Stimulated activated naive CD8-positive, alpha-beta T cell treated with anti-CD3 and anti-CD28 coated beads, Interleukin-15, amount 100 ng/mL, for 72 hours (primary cell): ENCODE data around the gene ACTRT2.

Source experiments
- ATAC-seq: fragments of 150-1000 bp; cut with Tn5 transposase; 2 replicates; pipeline ENCODE4 v1.10.0; 2021; ENCODE audit warnings: mild to moderate bottlenecking, moderate library complexity
- DNase-seq, 2 donors: peaks; one replicate each; pipeline ENCODE4 v3.0.0; 2021 to 2022
- H3K27ac Mint-ChIP-seq, 2 donors: one replicate each; pipeline ENCODE4 v1.8.0; 2022; ENCODE audit warnings: mild to moderate bottlenecking in 2 of 2, mixed read lengths in 2 of 2, moderate library complexity in 2 of 2
- H3K27me3 Mint-ChIP-seq: one replicate; pipeline ENCODE4 v1.8.0; 2022; ENCODE audit warnings: mixed read lengths
- H3K4me1 Mint-ChIP-seq: one replicate; pipeline ENCODE4 v1.8.0; 2022; ENCODE audit warnings: mild to moderate bottlenecking, mixed read lengths
- H3K4me3 Mint-ChIP-seq, 2 donors: one replicate each; pipeline ENCODE4 v1.8.0; 2022; ENCODE audit warnings: mild to moderate bottlenecking in 2 of 2, mixed read lengths in 2 of 2, moderate library complexity in 1 of 2
- H3K9me3 Mint-ChIP-seq, 2 donors: one replicate each; pipeline ENCODE4 v1.8.0; 2022; ENCODE audit warnings: mixed read lengths in 2 of 2

ACTRT2 gene

GRCh38 chr1:3060127-3060526 lies 38.9 kb downstream of the ACTRT2 start:
- DNase-seq (no peak), ATAC-seq (no peak)
- Mint-ChIP-seq H3K4me1 (peaks cover 7% of the 10 kb centered on the region), H3K4me3 (no peak overlapping the region), H3K9me3 (no peaks in the 10 kb centered on the region), H3K27me3 (peaks cover 15% of the 10 kb centered on the region), H3K27ac (no peak overlapping the region)

- ATAC-seq (no peak), DNase-seq (no peak)
- peaks cover 20% of the 10 kb centered on the region for H3K27me3 Mint-ChIP-seq
- no peaks in the 10 kb centered on the region for H3K9me3 Mint-ChIP-seq
- H3K4me1 Mint-ChIP-seq: peaks cover 7% of the 10 kb centered on the region
- peak overlapping the region in 1 of 2 donors; percentile 26 for H3K27ac Mint-ChIP-seq
- no peak overlapping the region for H3K4me3 Mint-ChIP-seq
These were observed 39.6 kb downstream of the ACTRT2 start for GRCh38 chr1:3060601-3061551.

GRCh38 chr1:3061566-3061965 lies 40.3 kb downstream of the ACTRT2 start:
- DNase-seq (no peak), ATAC-seq (no peak)
- no peaks in the 10 kb centered on the region for H3K9me3 Mint-ChIP-seq
- no peak overlapping the region for H3K27ac Mint-ChIP-seq
- peaks cover 27% of the 10 kb centered on the region for H3K27me3 Mint-ChIP-seq
- peaks cover 7% of the 10 kb centered on the region for H3K4me1 Mint-ChIP-seq
- no peak overlapping the region for H3K4me3 Mint-ChIP-seq

GRCh38 chr1:3061981-3062615 lies 40.8 kb downstream of the ACTRT2 start:
- H3K4me1 Mint-ChIP-seq: peaks cover 7% of the 10 kb centered on the region
- H3K27me3 Mint-ChIP-seq: peaks cover 31% of the 10 kb centered on the region
- no peaks in the 10 kb centered on the region for H3K9me3 Mint-ChIP-seq
- no peak for DNase-seq
- no peak overlapping the region for H3K4me3 Mint-ChIP-seq
- no peak overlapping the region for H3K27ac Mint-ChIP-seq
- no peak for ATAC-seq

- Mint-ChIP-seq H3K9me3 (no peaks in the 10 kb centered on the region), H3K4me1 (peaks cover 7% of the 10 kb centered on the region), H3K27ac (no peak overlapping the region), H3K4me3 (no peak overlapping the region), H3K27me3 (peaks cover 38% of the 10 kb centered on the region)
- ATAC-seq (peak; percentile 14), DNase-seq (no peak)
These were observed 41.5 kb downstream of the ACTRT2 start for GRCh38 chr1:3062616-3063378.

- ATAC-seq: no peak
- peaks cover 46% of the 10 kb centered on the region for H3K27me3 Mint-ChIP-seq
- no peak overlapping the region for H3K4me3 Mint-ChIP-seq
- no peak overlapping the region for H3K27ac Mint-ChIP-seq
- peaks cover 9% of the 10 kb centered on the region for H3K4me1 Mint-ChIP-seq
- no peaks in the 10 kb centered on the region for H3K9me3 Mint-ChIP-seq
- DNase-seq: no peak
These were observed 42.4 kb downstream of the ACTRT2 start for GRCh38 chr1:3063379-3064295.

- no peak for ATAC-seq
- Mint-ChIP-seq H3K4me3 (no peak overlapping the region), H3K9me3 (no peaks in the 10 kb centered on the region), H3K4me1 (peaks cover 14% of the 10 kb centered on the region), H3K27ac (no peak overlapping the region), H3K27me3 (peaks cover 53% of the 10 kb centered on the region)
- no peak for DNase-seq
These were observed 43.1 kb downstream of the ACTRT2 start for GRCh38 chr1:3064296-3064850.

GRCh38 chr1:3064901-3065300 lies 43.6 kb downstream of the ACTRT2 start:
- DNase-seq: no peak
- ATAC-seq: no peak
- no peaks in the 10 kb centered on the region for H3K9me3 Mint-ChIP-seq
- peaks cover 53% of the 10 kb centered on the region for H3K27me3 Mint-ChIP-seq
- H3K27ac Mint-ChIP-seq: no peak overlapping the region
- peaks cover 14% of the 10 kb centered on the region for H3K4me1 Mint-ChIP-seq
- no peak overlapping the region for H3K4me3 Mint-ChIP-seq

- H3K4me1 Mint-ChIP-seq: peaks cover 14% of the 10 kb centered on the region
- no peak for DNase-seq
- H3K27ac Mint-ChIP-seq: no peak overlapping the region
- H3K27me3 Mint-ChIP-seq: peaks cover 53% of the 10 kb centered on the region
- no peak for ATAC-seq
- no peaks in the 10 kb centered on the region for H3K9me3 Mint-ChIP-seq
- H3K4me3 Mint-ChIP-seq: no peak overlapping the region
These were observed 44.1 kb downstream of the ACTRT2 start for GRCh38 chr1:3065396-3065795.

- no peak overlapping the region for H3K27ac Mint-ChIP-seq
- H3K9me3 Mint-ChIP-seq: no peaks in the 10 kb centered on the region
- ATAC-seq: no peak
- peaks cover 12% of the 10 kb centered on the region for H3K4me1 Mint-ChIP-seq
- no peak overlapping the region for H3K4me3 Mint-ChIP-seq
- peaks cover 54% of the 10 kb centered on the region for H3K27me3 Mint-ChIP-seq
- no peak for DNase-seq
These were observed 44.5 kb downstream of the ACTRT2 start for GRCh38 chr1:3065797-3066196.

GRCh38 chr1:3066250-3066711 lies 45.0 kb downstream of the ACTRT2 start:
- peaks cover 7% of the 10 kb centered on the region for H3K4me1 Mint-ChIP-seq
- no peak overlapping the region for H3K27ac Mint-ChIP-seq
- H3K27me3 Mint-ChIP-seq: peaks cover 54% of the 10 kb centered on the region
- H3K9me3 Mint-ChIP-seq: no peaks in the 10 kb centered on the region
- H3K4me3 Mint-ChIP-seq: no peak overlapping the region
- DNase-seq: no peak
- ATAC-seq: no peak

- DNase-seq (no peak), ATAC-seq (no peak)
- no peak overlapping the region for H3K27ac Mint-ChIP-seq
- H3K4me1 Mint-ChIP-seq: peaks cover 7% of the 10 kb centered on the region
- no peaks in the 10 kb centered on the region for H3K9me3 Mint-ChIP-seq
- no peak overlapping the region for H3K4me3 Mint-ChIP-seq
- peaks cover 58% of the 10 kb centered on the region for H3K27me3 Mint-ChIP-seq
These were observed 45.6 kb downstream of the ACTRT2 start for GRCh38 chr1:3066826-3067225.

- Mint-ChIP-seq H3K27ac (no peak overlapping the region), H3K4me1 (peaks cover 7% of the 10 kb centered on the region), H3K27me3 (peaks cover 63% of the 10 kb centered on the region), H3K4me3 (peak overlapping the region in 1 of 2 donors; percentile 49), H3K9me3 (no peaks in the 10 kb centered on the region)
- no peak for ATAC-seq
- no peak for DNase-seq
These were observed 46.0 kb downstream of the ACTRT2 start for GRCh38 chr1:3067301-3067670.

GRCh38 chr1:3067671-3068563 lies 46.6 kb downstream of the ACTRT2 start:
- peaks cover 7% of the 10 kb centered on the region for H3K4me1 Mint-ChIP-seq
- H3K27ac Mint-ChIP-seq: no peak overlapping the region
- H3K27me3 Mint-ChIP-seq: peaks cover 69% of the 10 kb centered on the region
- no peaks in the 10 kb centered on the region for H3K9me3 Mint-ChIP-seq
- ATAC-seq (no peak), DNase-seq (no peak)
- H3K4me3 Mint-ChIP-seq: peak overlapping the region in 1 of 2 donors; percentile 71
